Karpas-422 (cell line): ENCODE measurements around the gene MDM1. TPM values are rescaled to one million over a fixed set of nuclear protein-coding genes. Genes with fewer than 3 reads are reported as not detected.

Experiments
- DNase-seq: peaks from one replicate; pipeline ENCODE4 v3.0.0-alpha.2; 2015
- H2AFZ ChIP-seq: fragments of 200-600 bp; sonication (generic); 2 replicates; pipeline ENCODE4 v1.6.1; 2014; ENCODE audit warnings: antibody characterized with exemption, low read length, mixed read lengths
- H3K27ac ChIP-seq: fragments of 200-600 bp; sonication (generic); 2 replicates; pipeline ENCODE4 v1.5.1; 2014; ENCODE audit warnings: mild to moderate bottlenecking, low read length, moderate library complexity
- H3K27me3 ChIP-seq: fragments of 200-600 bp; sonication (generic); 2 replicates; pipeline ENCODE4 v1.6.1; 2014; ENCODE audit warnings: low read length, mixed read lengths
- H3K36me3 ChIP-seq: fragments of 200-600 bp; sonication (generic); 2 replicates; pipeline ENCODE4 v1.6.1; 2014; ENCODE audit warnings: low read length, mixed read lengths; ENCODE audit not compliant: insufficient read depth
- H3K4me1 ChIP-seq: fragments of 200-600 bp; sonication (generic); 2 replicates; pipeline ENCODE4 v1.6.1; 2014; ENCODE audit warnings: mild to moderate bottlenecking, low read length, mixed read lengths
- H3K4me2 ChIP-seq: fragments of 200-600 bp; sonication (generic); 2 replicates; pipeline ENCODE4 v1.6.1; 2014; ENCODE audit warnings: low read length, low read depth, mild to moderate bottlenecking; ENCODE audit not compliant: poor library complexity, severe bottlenecking
- H3K4me3 ChIP-seq: fragments of 200-600 bp; sonication (generic); 2 replicates; pipeline ENCODE4 v1.5.1; 2014; ENCODE audit warnings: mild to moderate bottlenecking, antibody characterized with exemption, low read length, mixed read lengths
- H3K79me2 ChIP-seq: fragments of 200-600 bp; sonication (generic); 2 replicates; pipeline ENCODE4 v1.6.1; 2014; ENCODE audit warnings: mild to moderate bottlenecking, low read length, mixed read lengths
- H3K9ac ChIP-seq: fragments of 200-600 bp; sonication (generic); 2 replicates; pipeline ENCODE4 v1.6.0; 2014; ENCODE audit warnings: low read length
- H3K9me2 ChIP-seq: fragments of 200-600 bp; sonication (generic), shearing (Covaris generic); replicated peaks from 2 replicates; pipeline ENCODE4 v1.6.0; 2014; ENCODE audit warnings: mild to moderate bottlenecking, low read length, moderate library complexity; ENCODE audit not compliant: insufficient read depth
- H3K9me3 ChIP-seq: fragments of 300-700, 200-600 bp; sonication (generic); 2 replicates; pipeline ENCODE4 v1.6.1; 2014; ENCODE audit warnings: low read length, mixed read lengths
- H4K20me1 ChIP-seq: fragments of 200-600 bp; sonication (generic); 2 replicates; pipeline ENCODE4 v1.6.1; 2014; ENCODE audit warnings: mild to moderate bottlenecking, antibody characterized with exemption, low read length, low read depth; ENCODE audit not compliant: insufficient read depth
- total RNA-seq: library from RNA; depleted of rRNA; stranded (reverse); fragments of >200 nt; shearing (Covaris generic); gene quantifications from 2 replicates; pipeline ENCODE4 v1.2.3, GENCODE V29; 2014; ENCODE audit warnings: low replicate concordance

MDM1 gene
- total RNA-seq, 1 experiment from 2014 or later: 40.2 TPM

GRCh38 chr12:68370667-68371066, 38.5 kb upstream of the MDM1 start:
- Histone ChIP-seq H3K27me3 (no peaks in the 10 kb centered on the region), H3K4me1 (peaks cover under 1% of the 10 kb centered on the region; the same call in 1 of the 2 replicates), H3K4me3 (no peak overlapping the region), H2AFZ (no peak overlapping the region), H3K9ac (no peak overlapping the region), H4K20me1 (no peaks in the 10 kb centered on the region; the same call in 1 of the 2 replicates), H3K9me3 (no peaks in the 10 kb centered on the region), H3K79me2 (no peaks in the 10 kb centered on the region), H3K9me2 (no peaks in the 10 kb centered on the region), H3K36me3 (no peaks in the 10 kb centered on the region), H3K27ac (no peak overlapping the region), H3K4me2 (no peak overlapping the region)
- no peak for DNase-seq

- no peaks in the 10 kb centered on the region for H3K36me3 ChIP-seq
- H3K9me3 ChIP-seq: no peaks in the 10 kb centered on the region
- H3K27ac ChIP-seq: no peak overlapping the region
These were observed 37.9 kb upstream of the MDM1 start for GRCh38 chr12:68370006-68370590.

GRCh38 chr12:68368327-68368726, 36.2 kb upstream of the MDM1 start:
- no peak overlapping the region for H3K4me3 ChIP-seq
- peaks cover 4% of the 10 kb centered on the region; the same call in 1 of the 2 replicates for H3K4me1 ChIP-seq
- no peaks in the 10 kb centered on the region for H4K20me1 ChIP-seq
- no peak overlapping the region for H3K4me2 ChIP-seq
- H3K27me3 ChIP-seq: no peaks in the 10 kb centered on the region
- no peaks in the 10 kb centered on the region for H3K79me2 ChIP-seq
- H3K9ac ChIP-seq: no peak overlapping the region
- no peak overlapping the region for H3K27ac ChIP-seq
- no peaks in the 10 kb centered on the region for H3K9me2 ChIP-seq
- no peak overlapping the region for H2AFZ ChIP-seq
- no peak for DNase-seq
- no peaks in the 10 kb centered on the region for H3K36me3 ChIP-seq
- no peaks in the 10 kb centered on the region for H3K9me3 ChIP-seq

More at GRCh38 chr12:68370006-68370590, 37.9 kb upstream of the MDM1 start:
- Histone ChIP-seq H3K4me2 (no peak overlapping the region), H3K4me3 (no peak overlapping the region), H4K20me1 (no peaks in the 10 kb centered on the region; the same call in 1 of the 2 replicates), H3K9me2 (no peaks in the 10 kb centered on the region), H3K79me2 (no peaks in the 10 kb centered on the region), H3K9ac (no peak overlapping the region), H3K27me3 (no peaks in the 10 kb centered on the region), H3K4me1 (peaks cover under 1% of the 10 kb centered on the region; the same call in 1 of the 2 replicates), H2AFZ (no peak overlapping the region)
- DNase-seq: no peak

- no peak for DNase-seq
- H3K9me3 ChIP-seq: no peaks in the 10 kb centered on the region
- H3K9ac ChIP-seq: no peak overlapping the region
- H3K4me3 ChIP-seq: no peak overlapping the region
- no peak overlapping the region for H2AFZ ChIP-seq
- H3K4me2 ChIP-seq: no peak overlapping the region
- no peaks in the 10 kb centered on the region for H3K9me2 ChIP-seq
- no peaks in the 10 kb centered on the region for H3K79me2 ChIP-seq
- H3K27me3 ChIP-seq: no peaks in the 10 kb centered on the region
- peaks cover 4% of the 10 kb centered on the region; the same call in 1 of the 2 replicates for H3K4me1 ChIP-seq
- H3K27ac ChIP-seq: no peak overlapping the region
- no peaks in the 10 kb centered on the region for H3K36me3 ChIP-seq
- H4K20me1 ChIP-seq: no peaks in the 10 kb centered on the region
These were observed 35.7 kb upstream of the MDM1 start for GRCh38 chr12:68367903-68368302.

GRCh38 chr12:68367116-68367515, 35.0 kb upstream of the MDM1 start:
- Histone ChIP-seq H2AFZ (no peak overlapping the region), H3K9me3 (no peaks in the 10 kb centered on the region), H4K20me1 (no peaks in the 10 kb centered on the region), H3K4me1 (peaks cover 4% of the 10 kb centered on the region; the same call in 1 of the 2 replicates), H3K4me3 (no peak overlapping the region), H3K27me3 (no peaks in the 10 kb centered on the region), H3K9me2 (no peaks in the 10 kb centered on the region), H3K27ac (no peak overlapping the region), H3K4me2 (no peak overlapping the region), H3K36me3 (no peaks in the 10 kb centered on the region), H3K79me2 (no peaks in the 10 kb centered on the region), H3K9ac (no peak overlapping the region)
- no peak for DNase-seq

- Histone ChIP-seq H2AFZ (peak overlapping the region; percentile 33; the same call in 1 of the 2 replicates), H3K9me3 (no peaks in the 10 kb centered on the region), H3K4me3 (no peak overlapping the region), H3K9ac (no peak overlapping the region; the same call in 1 of the 2 replicates), H3K79me2 (no peaks in the 10 kb centered on the region), H3K9me2 (no peaks in the 10 kb centered on the region), H4K20me1 (no peaks in the 10 kb centered on the region), H3K4me1 (peaks cover 4% of the 10 kb centered on the region; the same call in 1 of the 2 replicates), H3K27me3 (no peaks in the 10 kb centered on the region), H3K27ac (no peak overlapping the region), H3K36me3 (no peaks in the 10 kb centered on the region), H3K4me2 (no peak overlapping the region)
- DNase-seq: no peak
These were observed 32.9 kb upstream of the MDM1 start for GRCh38 chr12:68364893-68365725.

GRCh38 chr12:68364328-68364727, 32.2 kb upstream of the MDM1 start:
- H3K9ac ChIP-seq: no peak overlapping the region
- H3K4me3 ChIP-seq: no peak overlapping the region
- no peaks in the 10 kb centered on the region for H3K79me2 ChIP-seq
- H3K4me2 ChIP-seq: no peak overlapping the region
- no peak overlapping the region for H2AFZ ChIP-seq
- H3K36me3 ChIP-seq: no peaks in the 10 kb centered on the region
- H3K27me3 ChIP-seq: no peaks in the 10 kb centered on the region
- no peak for DNase-seq
- no peak overlapping the region for H3K27ac ChIP-seq
- peaks cover 12% of the 10 kb centered on the region for H3K4me1 ChIP-seq
- H4K20me1 ChIP-seq: no peaks in the 10 kb centered on the region
- no peaks in the 10 kb centered on the region for H3K9me3 ChIP-seq
- H3K9me2 ChIP-seq: no peaks in the 10 kb centered on the region

- Histone ChIP-seq H3K9ac (no peak overlapping the region), H3K4me2 (no peak overlapping the region), H3K36me3 (no peaks in the 10 kb centered on the region), H2AFZ (no peak overlapping the region), H3K4me3 (no peak overlapping the region), H3K9me3 (no peaks in the 10 kb centered on the region), H3K9me2 (no peaks in the 10 kb centered on the region), H3K4me1 (peaks cover 17% of the 10 kb centered on the region), H3K27ac (no peak overlapping the region), H3K79me2 (no peaks in the 10 kb centered on the region), H3K27me3 (no peaks in the 10 kb centered on the region), H4K20me1 (no peaks in the 10 kb centered on the region)
- DNase-seq: no peak
These were observed 29.8 kb upstream of the MDM1 start for GRCh38 chr12:68361953-68362352.
